GM19043 (cell line): Measurements from ENCODE around the gene TADA2A.

Experiments
- ATAC-seq: cut with Tn5 transposase; IDR thresholded peaks from one replicate; pipeline ENCODE4 v1.9.1; 2021; ENCODE audit warnings: low read depth; ENCODE audit not compliant: unreplicated experiment

TADA2A gene

GRCh38 chr17:37406635-37407461, at the start of gene TADA2A, which contains the start of gene ACACA:
Gene TADA2A, plus strand, starts transcription at chr17:37406886. Its CDS starts 4,480 bp downstream, at chr17:37411366.
Gene ACACA, minus strand, starts transcription at chr17:37406836. Its CDS starts 537 bp downstream, at chr17:37406299.
- ATAC-seq = peak; percentile 84

GRCh38 chr17:37358098-37358829, 48.4 kb upstream of the TADA2A start:
- ATAC-seq = no peak

GRCh38 chr17:37358830-37359681, 47.6 kb upstream of the TADA2A start:
- ATAC-seq = peak; percentile 87

GRCh38 chr17:37359682-37360188, 47.0 kb upstream of the TADA2A start:
- ATAC-seq = no peak

GRCh38 chr17:37360632-37361031, 46.1 kb upstream of the TADA2A start:
- ATAC-seq = no peak

GRCh38 chr17:37361543-37361942, 45.1 kb upstream of the TADA2A start:
- ATAC-seq = no peak

- ATAC-seq = no peak
These were observed 41.1 kb upstream of the TADA2A start for GRCh38 chr17:37365589-37365988.

GRCh38 chr17:37368577-37368976, 38.1 kb upstream of the TADA2A start:
- no peak for ATAC-seq

GRCh38 chr17:37373530-37374159, 33.0 kb upstream of the TADA2A start:
- no peak for ATAC-seq

GRCh38 chr17:37375706-37376105, 31.0 kb upstream of the TADA2A start, which contains the start of gene C17orf78:
Gene C17orf78, plus strand, starts transcription at chr17:37375985. Its CDS starts 108 bp downstream, at chr17:37376093.
- ATAC-seq = no peak

GRCh38 chr17:37382056-37382455, 24.6 kb upstream of the TADA2A start:
- no peak for ATAC-seq

- no peak for ATAC-seq
These were observed 22.0 kb upstream of the TADA2A start for GRCh38 chr17:37384560-37385149.

- ATAC-seq = no peak
These were observed 21.2 kb upstream of the TADA2A start for GRCh38 chr17:37385474-37385990.

GRCh38 chr17:37386462-37386861, 20.2 kb upstream of the TADA2A start:
- no peak for ATAC-seq

GRCh38 chr17:37388266-37388665, 18.4 kb upstream of the TADA2A start:
- ATAC-seq = no peak

GRCh38 chr17:37389160-37389559, 17.5 kb upstream of the TADA2A start:
- ATAC-seq = no peak

- no peak for ATAC-seq
These were observed 15.5 kb upstream of the TADA2A start for GRCh38 chr17:37391146-37391545.

GRCh38 chr17:37392024-37392590, 14.6 kb upstream of the TADA2A start:
- ATAC-seq = no peak

- no peak for ATAC-seq
These were observed 13.3 kb upstream of the TADA2A start for GRCh38 chr17:37393352-37393751.
